Measurements from ENCODE around the gene PLXNC1. TPM values are rescaled to one million over a fixed set of nuclear protein-coding genes. Genes with fewer than 3 reads are reported as not detected.
A peak's percentile ranks its signal among the peaks of the same experiment; 100 is the strongest.

The PLXNC1 gene
- total and polyA plus RNA-seq, 4 experiments from 2014 or later = 2.9 to 27.6 (median 17.3) TPM

- Histone ChIP-seq H3K4me1 (ENCODE audit: insufficient read depth, low read length) (peaks cover 35% of the 10 kb centered on the region), H3K36me3 (ENCODE audit: insufficient read depth, low read length) (peaks cover 3% of the 10 kb centered on the region), H3K27ac (ENCODE audit: low read depth, low read length) (no peak overlapping the region), H3K9me3 (ENCODE audit: control insufficient read depth in 1 of 2, low read length in 2 of 2) (no peaks in the 10 kb centered on the region), H3K4me3 (ENCODE audit: low read length in 2 of 2) (no peak overlapping the region), H3K27me3 (ENCODE audit: insufficient read depth, low read length) (no peaks in the 10 kb centered on the region)
- H3K27me3 Mint-ChIP-seq = no peaks in the 10 kb centered on the region
- H3K9me3 Mint-ChIP-seq = no peaks in the 10 kb centered on the region
- ChIA-PET CTCF (ENCODE audit: partially characterized antibody) (no interaction called here), POLR2A (ENCODE audit: partially characterized antibody) (interaction anchor here (0.7 kb wide), 1 partner anchor 15 kb away, joined by 3 read pairs; no protein-coding TSS in a partner anchor)
- peak overlapping the region in 3 of 7 donors; percentile 5 to 68 (median 29) for H3K27ac Mint-ChIP-seq
- no peak overlapping the region for H3K4me3 Mint-ChIP-seq
- intact Hi-C loops (cut with micrococcal nuclease) = no loop called here
- peaks cover 36 to 48% of the 10 kb centered on the region in 2 donors for H3K36me3 Mint-ChIP-seq
- peaks cover 32 to 76% (median 54%) of the 10 kb centered on the region in 4 donors for H3K4me1 Mint-ChIP-seq
- no peak for DNase-seq
These were observed 117.8 kb downstream of the PLXNC1 start for GRCh38 chr12:94265966-94266745.

DNA sequence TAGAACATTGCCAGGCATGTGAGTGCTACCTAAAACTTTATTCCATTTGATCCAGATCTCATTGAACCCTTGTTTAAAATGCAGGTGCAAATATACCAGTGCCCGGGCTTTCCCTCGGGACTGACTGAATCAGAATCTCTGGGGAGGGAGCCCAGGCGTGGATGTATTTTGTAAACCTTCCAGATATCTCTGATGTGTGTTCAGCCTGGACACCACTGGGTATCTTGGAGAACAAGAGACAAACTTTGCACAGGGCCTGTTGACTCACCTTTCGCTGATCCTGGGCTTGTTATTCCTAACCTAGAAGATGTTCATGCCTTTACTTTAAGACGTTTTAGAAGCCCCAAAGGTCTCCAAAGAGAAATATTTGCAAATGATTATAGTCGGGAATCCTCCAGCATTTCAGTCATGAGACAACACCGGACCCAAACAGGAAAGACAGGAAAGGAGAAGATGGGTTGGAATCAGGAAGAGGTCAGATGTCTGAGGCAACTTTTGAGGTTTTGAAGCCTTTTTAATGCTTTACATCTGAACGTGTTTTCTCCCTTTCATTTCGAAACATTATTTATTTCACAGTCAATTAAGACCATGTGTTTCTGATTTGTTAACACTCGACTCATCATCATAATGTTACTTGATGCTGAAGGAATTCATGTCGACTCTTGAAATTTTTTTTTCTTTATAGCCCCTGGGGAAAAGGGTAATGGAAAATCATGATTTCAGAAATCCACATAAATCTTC is 118.6 kb downstream of the PLXNC1 start:
- H3K9me3 Mint-ChIP-seq = no peaks in the 10 kb centered on the region
- H3K4me3 Mint-ChIP-seq = no peak overlapping the region
- intact Hi-C loops (cut with micrococcal nuclease) = no loop called here
- no peak overlapping the region for H3K27ac ChIP-seq (ENCODE audit: low read depth, low read length)
- H3K27ac Mint-ChIP-seq = peak overlapping the region in 3 of 7 donors; percentile 10 to 57 (median 30)
- peaks cover 3% of the 10 kb centered on the region for H3K36me3 ChIP-seq (ENCODE audit: insufficient read depth, low read length)
- ChIA-PET POLR2A (ENCODE audit: partially characterized antibody) (no interaction called here), CTCF (ENCODE audit: partially characterized antibody) (no interaction called here)
- no peak for DNase-seq
- H3K4me1 ChIP-seq (ENCODE audit: insufficient read depth, low read length) = peaks cover 32% of the 10 kb centered on the region
- peaks cover 41 to 46% of the 10 kb centered on the region in 2 donors for H3K36me3 Mint-ChIP-seq
- H3K4me1 Mint-ChIP-seq = peaks cover 38 to 76% (median 57%) of the 10 kb centered on the region in 4 donors
- no peak overlapping the region for H3K4me3 ChIP-seq (ENCODE audit: low read length in 2 of 2)
- H3K27me3 Mint-ChIP-seq = no peaks in the 10 kb centered on the region
- H3K9me3 ChIP-seq (ENCODE audit: control insufficient read depth in 1 of 2, low read length in 2 of 2) = no peaks in the 10 kb centered on the region
- no peaks in the 10 kb centered on the region for H3K27me3 ChIP-seq (ENCODE audit: insufficient read depth, low read length)

DNA sequence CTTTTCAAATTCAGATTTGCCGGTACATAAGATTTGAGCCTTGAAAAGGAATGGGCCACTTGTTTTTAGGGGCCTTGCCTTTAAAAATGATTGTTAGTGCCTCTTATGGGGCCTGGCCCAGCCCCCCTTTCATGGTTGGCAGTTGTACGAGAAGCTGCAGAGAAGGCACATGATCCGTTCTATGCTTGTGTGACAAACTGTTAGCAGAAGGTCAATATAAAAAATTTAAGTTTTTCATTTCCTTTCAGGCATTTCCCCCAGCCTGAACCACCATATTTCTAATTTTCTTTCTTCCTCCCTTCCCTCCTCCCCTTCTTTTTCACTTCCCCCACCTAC is 119.1 kb downstream of the PLXNC1 start:
- Mint-ChIP-seq H3K27me3 (no peaks in the 10 kb centered on the region), H3K4me1 (peaks cover 34 to 76% (median 55%) of the 10 kb centered on the region in 4 donors), H3K4me3 (no peak overlapping the region), H3K27ac (peak overlapping the region in 1 of 7 donors; percentile 42), H3K36me3 (peaks cover 44 to 46% of the 10 kb centered on the region in 2 donors), H3K9me3 (no peaks in the 10 kb centered on the region)
- no peak overlapping the region for H3K27ac ChIP-seq (ENCODE audit: low read depth, low read length)
- DNase-seq = no peak
- peaks cover 3% of the 10 kb centered on the region for H3K36me3 ChIP-seq (ENCODE audit: insufficient read depth, low read length)
- ChIA-PET POLR2A (ENCODE audit: partially characterized antibody) (no interaction called here), CTCF (ENCODE audit: partially characterized antibody) (no interaction called here)
- H3K9me3 ChIP-seq (ENCODE audit: control insufficient read depth in 1 of 2, low read length in 2 of 2) = no peaks in the 10 kb centered on the region
- peaks cover 28% of the 10 kb centered on the region for H3K4me1 ChIP-seq (ENCODE audit: insufficient read depth, low read length)
- H3K27me3 ChIP-seq (ENCODE audit: insufficient read depth, low read length) = no peaks in the 10 kb centered on the region
- no peak overlapping the region for H3K4me3 ChIP-seq (ENCODE audit: low read length in 2 of 2)
- intact Hi-C loops (cut with micrococcal nuclease) = no loop called here

- Histone ChIP-seq H3K27me3 (ENCODE audit: insufficient read depth, low read length) (no peaks in the 10 kb centered on the region), H3K36me3 (ENCODE audit: insufficient read depth, low read length) (peaks cover 3% of the 10 kb centered on the region), H3K4me1 (ENCODE audit: insufficient read depth, low read length) (peaks cover 26% of the 10 kb centered on the region), H3K27ac (ENCODE audit: low read depth, low read length) (no peak overlapping the region), H3K4me3 (ENCODE audit: low read length in 2 of 2) (no peak overlapping the region), H3K9me3 (ENCODE audit: control insufficient read depth in 1 of 2, low read length in 2 of 2) (no peaks in the 10 kb centered on the region)
- CTCF ChIA-PET (ENCODE audit: partially characterized antibody) = no interaction called here
- intact Hi-C loops (cut with micrococcal nuclease) = no loop called here
- DNase-seq = no peak
- H3K36me3 Mint-ChIP-seq = peaks cover 41 to 50% of the 10 kb centered on the region in 2 donors
- no peaks in the 10 kb centered on the region for H3K9me3 Mint-ChIP-seq
- peak overlapping the region in 1 of 7 donors; percentile 88 for H3K27ac Mint-ChIP-seq
- H3K4me3 Mint-ChIP-seq = no peak overlapping the region
- H3K27me3 Mint-ChIP-seq = no peaks in the 10 kb centered on the region
- POLR2A ChIA-PET (ENCODE audit: partially characterized antibody) = no interaction called here
- peaks cover 30 to 74% (median 53%) of the 10 kb centered on the region in 4 donors for H3K4me1 Mint-ChIP-seq
These were observed 119.6 kb downstream of the PLXNC1 start for GRCh38 chr12:94267921-94268471.

DNA sequence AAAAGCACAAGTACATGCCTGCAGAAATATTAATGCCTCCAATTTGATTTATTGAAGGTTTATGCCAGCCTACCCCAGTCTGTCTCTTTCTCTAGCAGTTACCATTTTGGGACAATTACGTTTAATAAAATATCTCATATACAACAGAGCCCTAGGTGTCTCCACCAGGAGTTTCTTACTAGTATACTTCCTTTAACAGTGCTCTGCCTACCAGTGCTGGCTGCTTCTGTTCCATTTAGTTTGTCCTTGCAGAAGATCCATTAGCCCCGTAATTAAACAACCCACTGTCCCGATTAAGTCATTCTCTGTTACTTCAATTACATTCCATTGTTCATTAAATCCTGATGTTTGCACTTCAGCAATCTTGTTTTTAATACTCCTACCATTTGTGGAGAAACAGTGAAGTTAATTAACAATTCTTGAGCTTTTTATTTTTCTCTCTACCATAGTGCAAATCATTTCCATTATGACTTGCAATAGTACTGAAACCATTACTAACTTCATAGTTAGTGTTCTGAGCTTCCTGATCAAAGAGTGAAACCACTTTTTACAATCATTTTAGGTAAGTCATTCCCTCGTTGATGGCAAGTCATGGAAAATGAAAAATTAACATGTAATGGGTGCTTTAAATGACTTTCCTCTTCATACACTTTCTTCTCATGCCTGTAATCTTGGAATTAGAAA is 121.1 kb downstream of the PLXNC1 start:
- Histone ChIP-seq H3K9me3 (ENCODE audit: control insufficient read depth in 1 of 2, low read length in 2 of 2) (no peaks in the 10 kb centered on the region), H3K27ac (ENCODE audit: low read depth, low read length) (no peak overlapping the region), H3K36me3 (ENCODE audit: insufficient read depth, low read length) (peaks cover 3% of the 10 kb centered on the region), H3K4me3 (ENCODE audit: low read length in 2 of 2) (no peak overlapping the region), H3K4me1 (ENCODE audit: insufficient read depth, low read length) (peaks cover 12% of the 10 kb centered on the region), H3K27me3 (ENCODE audit: insufficient read depth, low read length) (no peaks in the 10 kb centered on the region)
- Mint-ChIP-seq H3K4me1 (peaks cover 23 to 63% (median 45%) of the 10 kb centered on the region in 4 donors), H3K36me3 (peaks cover 38 to 56% of the 10 kb centered on the region in 2 donors), H3K27ac (peak overlapping the region in 2 of 7 donors; percentile 14 to 32), H3K9me3 (no peaks in the 10 kb centered on the region), H3K27me3 (no peaks in the 10 kb centered on the region), H3K4me3 (no peak overlapping the region)
- intact Hi-C loops (cut with micrococcal nuclease) = no loop called here
- DNase-seq = no peak
- ChIA-PET POLR2A (ENCODE audit: partially characterized antibody) (no interaction called here), CTCF (ENCODE audit: partially characterized antibody) (interaction anchor here (1.1 to 1.4 kb wide), 2 partner anchors 21 to 25 kb away, joined by 3 read pairs; no protein-coding TSS in a partner anchor)

DNA sequence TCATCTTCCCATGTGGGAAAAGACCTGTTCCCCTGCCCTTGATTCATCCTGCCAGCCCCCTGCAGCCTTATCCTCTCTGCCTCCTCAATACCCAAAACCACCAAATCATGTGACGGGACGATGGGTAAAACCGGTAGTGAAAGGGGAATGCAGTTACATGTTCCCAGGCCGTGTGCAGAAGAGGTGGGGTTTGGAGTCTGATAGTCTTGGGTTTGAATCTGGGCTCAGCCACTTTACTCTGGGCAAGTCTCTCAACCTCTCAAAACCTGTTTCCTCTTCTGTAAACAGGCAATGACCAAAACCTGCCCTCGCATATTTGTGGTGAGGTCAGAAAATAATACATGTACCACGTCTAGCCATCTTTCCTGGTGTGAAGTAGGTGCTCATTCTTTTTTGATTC is 123.0 kb downstream of the PLXNC1 start:
- H3K4me3 ChIP-seq (ENCODE audit: low read length in 2 of 2) = no peak overlapping the region
- H3K9me3 ChIP-seq (ENCODE audit: control insufficient read depth in 1 of 2, low read length in 2 of 2) = no peaks in the 10 kb centered on the region
- H3K9me3 Mint-ChIP-seq = no peaks in the 10 kb centered on the region
- CTCF ChIA-PET (ENCODE audit: partially characterized antibody) = no interaction called here
- no peaks in the 10 kb centered on the region for H3K36me3 ChIP-seq (ENCODE audit: insufficient read depth, low read length)
- no peak for DNase-seq
- peaks cover 23 to 51% (median 39%) of the 10 kb centered on the region in 4 donors for H3K4me1 Mint-ChIP-seq
- H3K27me3 Mint-ChIP-seq = no peaks in the 10 kb centered on the region
- intact Hi-C loops (cut with micrococcal nuclease) = no loop called here
- no peak overlapping the region for H3K27ac ChIP-seq (ENCODE audit: low read depth, low read length)
- peak overlapping the region in 2 of 8 donors; percentile 9 to 12 for H3K4me3 Mint-ChIP-seq
- peaks cover 22 to 42% of the 10 kb centered on the region in 2 donors for H3K36me3 Mint-ChIP-seq
- H3K27ac Mint-ChIP-seq = peak overlapping the region in 3 of 7 donors; percentile 15 to 32 (median 31)
- POLR2A ChIA-PET (ENCODE audit: partially characterized antibody) = interaction anchor here (3.6 kb wide), 1 partner anchor 8 kb away, joined by 16 read pairs; no protein-coding TSS in a partner anchor
- H3K4me1 ChIP-seq (ENCODE audit: insufficient read depth, low read length) = peaks cover 12% of the 10 kb centered on the region
- no peaks in the 10 kb centered on the region for H3K27me3 ChIP-seq (ENCODE audit: insufficient read depth, low read length)
